ENCODE results near the gene CHST8.
"Not testable (repeated sequence)": the region's sequence is repeated elsewhere in the genome, so short reads cannot be mapped to it uniquely, and the experiment has no call there.

Gene CHST8

GRCh38 chr19:33689138-33689746, 67.5 kb downstream of the CHST8 start:
- no peak for DNase-seq (ENCODE audit: low read depth in 2 of 2)

GRCh38 chr19:33689868-33690267, 68.1 kb downstream of the CHST8 start:
- DNase-seq (ENCODE audit: low read depth in 2 of 2) = no peak

GRCh38 chr19:33690378-33691029, 68.8 kb downstream of the CHST8 start:
- no peak for DNase-seq (ENCODE audit: low read depth in 2 of 2)

- no peak for DNase-seq (ENCODE audit: low read depth in 2 of 2)
These were observed 69.3 kb downstream of the CHST8 start for GRCh38 chr19:33691030-33691427.

GRCh38 chr19:33691736-33692135, 70.0 kb downstream of the CHST8 start:
- no peak for DNase-seq (ENCODE audit: low read depth in 2 of 2)

- no peak for DNase-seq (ENCODE audit: low read depth in 2 of 2)
These were observed 71.9 kb downstream of the CHST8 start for GRCh38 chr19:33693678-33694077.

- DNase-seq (ENCODE audit: low read depth in 2 of 2) = not testable (repeated sequence)
These were observed 73.8 kb downstream of the CHST8 start for GRCh38 chr19:33695547-33695946.

DNA sequence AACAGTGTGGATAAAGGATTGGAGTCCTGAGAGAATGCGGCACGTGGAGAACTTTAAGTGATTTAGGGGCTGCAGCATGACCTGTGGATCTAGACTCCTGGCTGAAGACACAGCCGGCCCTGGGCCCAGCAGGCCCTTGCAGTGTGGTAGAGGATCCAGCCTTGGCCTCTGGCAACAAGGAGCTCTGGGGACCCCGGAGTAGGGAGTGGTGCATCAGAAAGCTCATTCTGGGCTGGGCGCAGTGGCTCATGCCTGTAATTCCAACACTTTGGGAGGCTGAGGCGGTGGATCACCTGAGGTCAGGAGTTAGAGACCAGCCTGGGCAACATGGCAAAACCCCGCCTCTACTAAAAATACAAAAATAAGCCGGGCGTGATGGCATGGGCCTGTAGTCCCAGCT, 76.0 kb downstream of the CHST8 start:
- no peak for DNase-seq (ENCODE audit: low read depth in 2 of 2)

GRCh38 chr19:33698576-33699435, 77.1 kb downstream of the CHST8 start:
- DNase-seq (ENCODE audit: low read depth in 2 of 2) = no peak

- DNase-seq (ENCODE audit: low read depth in 2 of 2) = no peak
These were observed 78.1 kb downstream of the CHST8 start for GRCh38 chr19:33699754-33700407.

DNA sequence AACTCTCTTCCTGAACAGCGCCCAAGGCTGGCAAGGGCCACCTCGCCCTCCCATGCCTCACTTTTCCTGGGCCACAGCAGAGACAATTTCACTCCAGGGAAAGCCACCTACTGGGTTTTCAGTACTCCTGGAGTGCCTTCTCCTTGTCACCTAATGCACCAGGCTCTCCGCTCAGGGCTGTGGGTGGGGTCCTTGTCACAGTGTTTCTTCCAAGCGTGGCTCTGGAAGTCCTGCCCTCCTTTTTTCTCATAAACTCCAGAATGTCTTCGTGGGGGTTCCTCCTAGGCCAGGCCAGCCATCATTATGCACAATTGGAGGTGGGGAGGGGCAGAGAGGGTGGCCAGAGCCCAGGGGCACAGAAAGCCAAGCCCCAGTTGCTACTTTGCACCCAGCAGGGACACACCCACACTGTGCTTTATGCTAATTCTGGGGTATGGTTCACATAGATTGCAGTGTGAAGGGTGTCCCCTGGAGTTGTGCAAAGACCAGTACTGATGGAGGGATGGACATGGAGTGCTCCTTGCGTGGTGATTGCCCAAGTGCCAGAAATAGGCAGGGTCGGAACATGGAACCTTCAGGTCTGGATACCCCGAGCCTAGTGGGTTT, 78.8 kb downstream of the CHST8 start:
- no peak for DNase-seq (ENCODE audit: low read depth in 2 of 2)

DNA sequence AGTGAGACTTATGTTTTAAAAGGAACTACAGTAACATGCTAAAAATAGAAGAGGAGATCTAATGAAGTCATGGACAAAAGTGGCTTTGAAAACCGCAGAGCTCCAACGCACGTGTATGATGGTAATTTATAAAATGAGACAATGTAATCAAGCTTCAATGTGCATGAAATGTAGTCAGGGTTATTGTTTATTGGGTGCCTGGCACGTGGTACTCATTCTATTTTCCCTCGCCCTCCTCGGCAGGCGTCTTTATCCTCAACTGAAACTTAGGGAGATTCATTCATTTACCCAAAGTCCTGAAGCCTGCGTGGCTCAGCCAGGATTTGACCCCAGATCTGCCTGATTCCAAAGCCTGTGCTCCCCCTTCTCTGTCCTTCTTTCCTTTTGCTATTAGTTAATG, 79.8 kb downstream of the CHST8 start:
- DNase-seq (ENCODE audit: low read depth in 2 of 2) = no peak

GRCh38 chr19:33702606-33703437, 81.1 kb downstream of the CHST8 start:
- DNase-seq (ENCODE audit: low read depth in 2 of 2) = no peak

DNA sequence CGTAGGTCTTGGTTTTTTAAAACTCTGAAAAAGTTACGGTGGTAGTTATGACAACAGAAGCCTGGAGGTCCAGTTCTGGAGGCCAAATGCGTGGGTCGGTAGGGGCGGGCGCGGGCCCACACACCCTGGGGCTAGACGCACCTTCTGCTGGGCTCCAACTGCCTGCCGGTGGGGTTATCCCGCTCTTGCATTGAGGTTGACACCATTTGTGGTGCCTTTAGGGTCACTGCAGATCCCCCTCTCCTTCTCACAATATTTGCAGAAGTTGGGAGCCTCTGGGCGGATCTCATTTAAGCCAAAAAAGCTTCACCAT, 81.6 kb downstream of the CHST8 start:
- no peak for DNase-seq (ENCODE audit: low read depth in 2 of 2)

DNA sequence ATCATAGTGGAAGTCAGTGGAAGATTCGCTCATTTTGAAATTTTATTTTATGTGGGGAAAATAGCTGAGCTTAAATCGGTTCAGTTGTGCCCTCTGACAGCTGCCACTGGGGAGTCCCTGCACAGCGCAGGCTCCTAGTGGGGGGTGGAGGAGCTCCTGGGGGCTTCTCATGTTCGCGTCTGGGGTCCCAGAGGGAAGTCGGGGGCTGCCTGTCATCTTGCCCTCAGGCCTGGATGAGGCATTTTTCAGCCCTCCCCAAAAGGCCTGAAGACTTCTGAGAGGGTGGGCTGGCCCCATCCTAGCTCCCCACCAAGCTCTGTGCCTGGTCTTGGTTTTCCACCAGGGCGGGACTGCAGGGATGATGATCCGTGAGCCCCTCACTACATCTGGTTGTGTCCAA, 82.1 kb downstream of the CHST8 start:
- no peak for DNase-seq (ENCODE audit: low read depth in 2 of 2)

DNA sequence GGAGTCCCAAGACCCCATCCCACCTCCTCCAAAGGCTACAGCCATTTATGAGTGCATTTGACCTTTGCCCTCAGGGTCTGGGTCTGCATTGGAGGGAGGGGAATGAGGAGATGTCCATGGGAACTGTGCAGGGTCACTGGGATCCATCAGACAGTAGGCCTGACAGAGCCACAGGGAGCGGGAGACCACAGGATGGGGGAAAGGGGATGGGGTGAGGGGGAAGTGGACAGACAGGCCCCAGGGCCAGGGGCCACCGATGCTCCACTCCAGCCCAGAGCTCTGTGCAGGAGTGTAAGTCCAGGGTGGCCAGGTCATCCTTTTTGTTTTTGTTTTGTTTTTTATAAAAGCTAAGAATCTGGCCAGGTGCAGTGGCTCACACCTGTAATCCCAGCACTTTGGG, 82.5 kb downstream of the CHST8 start:
- no peak for DNase-seq (ENCODE audit: low read depth in 2 of 2)

DNA sequence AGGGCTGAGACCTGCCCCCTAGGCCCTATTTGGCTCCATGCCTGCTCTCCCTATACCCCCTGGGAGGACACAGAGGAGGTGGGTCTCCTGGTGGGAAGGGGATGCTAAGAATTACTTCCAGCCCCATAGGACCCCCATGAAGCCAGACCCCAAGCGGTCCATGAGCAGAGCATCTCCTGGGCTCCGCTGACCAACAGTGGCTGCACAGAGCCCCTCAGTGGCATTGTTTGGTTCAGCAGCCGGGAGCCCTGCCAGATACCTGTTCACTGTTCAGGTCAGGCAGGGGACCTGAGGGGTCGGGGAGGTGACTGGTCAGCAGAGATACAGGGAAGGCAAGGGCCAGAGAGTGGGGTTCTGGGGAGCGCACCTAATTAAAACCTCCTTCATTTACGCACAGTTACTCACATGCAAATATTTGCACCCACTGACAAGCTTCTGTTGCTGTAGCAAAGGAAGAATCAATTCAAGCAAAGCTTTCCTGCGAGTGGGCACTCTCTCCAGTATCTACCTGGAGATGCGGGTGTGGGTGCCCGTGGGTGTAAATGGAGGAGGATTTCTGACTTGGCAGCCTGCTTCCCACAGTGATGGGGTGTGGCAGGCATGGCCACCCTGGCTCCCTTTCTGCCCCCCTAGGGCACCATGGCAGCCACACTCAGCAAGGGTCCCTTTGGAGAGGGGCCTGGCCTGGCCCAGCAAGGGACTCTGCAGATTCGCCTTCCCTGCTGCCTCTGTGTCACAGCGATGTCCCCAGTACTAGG, 83.5 kb downstream of the CHST8 start:
- DNase-seq (ENCODE audit: low read depth in 2 of 2) = no peak

DNA sequence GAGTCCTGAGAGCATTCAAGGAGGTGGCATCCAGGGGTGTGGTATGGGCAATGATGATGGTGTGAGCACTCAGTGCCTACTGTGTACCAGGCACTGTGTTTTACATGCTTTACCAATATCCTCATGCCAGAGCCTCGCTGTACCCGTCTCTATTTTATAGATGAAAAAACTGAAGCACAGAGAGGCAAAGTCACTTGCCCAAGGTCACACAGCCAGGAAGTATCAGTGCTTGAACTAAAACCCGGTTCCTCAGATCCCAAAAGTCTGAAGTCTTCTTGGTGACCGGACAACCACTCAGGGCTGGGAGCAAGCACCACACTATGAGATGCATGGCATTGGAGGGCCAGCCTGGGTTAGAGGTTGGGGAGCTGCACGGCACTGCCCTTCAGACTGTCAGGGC, 84.1 kb downstream of the CHST8 start:
- no peak for DNase-seq (ENCODE audit: low read depth in 2 of 2)

GRCh38 chr19:33706631-33707030, 84.9 kb downstream of the CHST8 start:
- no peak for DNase-seq (ENCODE audit: low read depth in 2 of 2)

GRCh38 chr19:33712268-33712667, 90.5 kb downstream of the CHST8 start:
- no peak for DNase-seq (ENCODE audit: low read depth in 2 of 2)

DNA sequence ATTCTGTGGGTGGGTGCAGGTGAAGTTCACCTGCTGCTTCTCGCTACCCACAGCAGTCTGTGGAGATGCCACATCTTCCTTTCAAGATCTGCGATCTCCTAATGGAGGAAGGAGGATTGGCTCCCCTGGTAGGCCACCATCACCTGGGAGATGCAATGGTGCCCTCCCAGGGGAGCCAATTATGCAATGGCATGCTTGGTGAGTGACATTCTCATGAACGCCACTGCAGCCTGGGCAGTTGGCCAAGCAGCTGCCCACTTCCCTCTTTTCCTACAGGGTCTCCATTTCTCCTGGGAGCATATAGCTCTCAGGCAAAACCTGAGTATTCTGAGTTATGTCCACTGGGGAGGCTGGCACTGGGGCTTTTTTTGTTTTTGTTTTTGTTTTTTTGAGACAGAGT, 91.4 kb downstream of the CHST8 start:
- DNase-seq (ENCODE audit: low read depth in 2 of 2) = no peak

Data from stimulated activated CD8-positive, alpha-beta memory T cell treated with anti-CD3 and anti-CD28 coated beads, Interleukin-15, amount 100 ng/mL, for 48 hours (primary cell).